Breast epithelium (tissue), 4 donors: ENCODE data around the gene GNG8. TPM values are rescaled to one million over a fixed set of nuclear protein-coding genes. Genes with fewer than 3 reads are reported as not detected.
A peak's percentile ranks its signal among the peaks of the same experiment; 100 is the strongest.

Experiments used
- DNase-seq, 2 donors: peaks; one replicate each; pipeline ENCODE4 v3.0.0-alpha.2; 2019; ENCODE audit warnings: low spot score in 2 of 2
- H3K27ac ChIP-seq, 2 donors: fragments of 200-600 bp; sonication (generic) in 1 of 2; one replicate each; pipeline ENCODE4 v1.5.1; 2016 to 2019; ENCODE audit warnings: mild to moderate bottlenecking in 1 of 2
- H3K27me3 ChIP-seq, 2 donors: fragments of 200-600 bp; sonication (generic) in 1 of 2; one replicate each; pipeline versions ENCODE4 v1.5.1 to v1.6.0; 2017 to 2019; ENCODE audit warnings: control low read depth in 1 of 2, mild to moderate bottlenecking in 1 of 2
- H3K36me3 ChIP-seq: fragments of 200-600 bp; one replicate; pipeline ENCODE4 v1.5.1; 2019
- H3K4me1 ChIP-seq, 2 donors: fragments of 200-600 bp; sonication (generic); one replicate each; pipeline ENCODE4 v1.5.1; 2016 to 2019; ENCODE audit warnings: control low read depth in 1 of 2
- H3K4me3 ChIP-seq, 3 donors: fragments of 200-600 bp; sonication (generic); 1 replicate in 2 of 3; 2 replicates in 1 of 3; pipeline ENCODE4 v1.5.1; 2016 to 2019; ENCODE audit warnings: mild to moderate bottlenecking in 3 of 3, moderate library complexity in 2 of 3
- H3K9me3 ChIP-seq, 2 donors: fragments of 200-600 bp; sonication (generic) in 1 of 2; one replicate each; pipeline ENCODE4 v1.5.1; 2016 to 2019; ENCODE audit warnings: control low read depth in 1 of 2
- CTCF ChIP-seq, 3 donors: fragments of 450-650 bp; IDR thresholded peaks; one replicate each; pipeline ENCODE4 v1.5.1; 2016 to 2017; ENCODE audit warnings: antibody characterized with exemption in 3 of 3, mild to moderate bottlenecking in 3 of 3, moderate library complexity in 3 of 3
- POLR2A ChIP-seq: fragments of 450-650 bp; IDR thresholded peaks from one replicate; pipeline ENCODE4 v1.6.1; 2016; ENCODE audit warnings: antibody characterized with exemption, mild to moderate bottlenecking, moderate library complexity
- POLR2AphosphoS5 ChIP-seq, 3 donors: sonication (generic); formaldehyde crosslinking; IDR thresholded peaks; one replicate each; pipeline ENCODE4 v1.6.1; 2017; ENCODE audit warnings: antibody characterized with exemption in 3 of 3
- intact Hi-C: fragments of 100-400 bp; cut with DNase I; formaldehyde crosslinking; loops from one replicate; pipeline ENCODE4 v1.15.1; 2023; ENCODE audit warnings: low total_unique reads
- total RNA-seq, 3 donors: library from RNA; depleted of rRNA; stranded (reverse); fragments of >200 nt; gene quantifications; one replicate each; pipeline ENCODE4 v1.1.0, GENCODE V29; 2016

Gene GNG8
- total RNA-seq, 3 donors from 2014 or later: not detected

- intact Hi-C loops: loop anchor here (5.0 kb wide), 1 partner anchor 46 kb away; the partner anchor contains the start of gene DACT3
- no peak for TF ChIP-seq POLR2AphosphoS5 (IDR thresholded peaks at IDR 0.05)
- peak in 2 of 3 donors; percentile 31 to 35 for TF ChIP-seq CTCF (IDR thresholded peaks at IDR 0.05)
- DNase-seq: peak in 1 of 2 donors; percentile 56
- Histone ChIP-seq H3K9me3 (no peaks in the 10 kb centered on the region), H3K36me3 (no peaks in the 10 kb centered on the region), H3K4me3 (no peak overlapping the region), H3K4me1 (peaks cover 11 to 14% of the 10 kb centered on the region in 2 donors), H3K27me3 (no peaks in the 10 kb centered on the region), H3K27ac (peak overlapping the region; percentile 38 to 68)
Observed at GRCh38 chr19:46616631-46617322, 19.2 kb downstream of the GNG8 start.

GRCh38 chr19:46615966-46616365 is 20.0 kb downstream of the GNG8 start:
- Histone ChIP-seq H3K27ac (no peak overlapping the region), H3K36me3 (no peaks in the 10 kb centered on the region), H3K4me3 (no peak overlapping the region), H3K9me3 (no peaks in the 10 kb centered on the region), H3K27me3 (no peaks in the 10 kb centered on the region), H3K4me1 (peaks cover 6 to 14% of the 10 kb centered on the region in 2 donors)
- TF ChIP-seq POLR2A: no peak
- TF ChIP-seq POLR2AphosphoS5 (IDR thresholded peaks at IDR 0.05): no peak
- no peak for TF ChIP-seq CTCF (IDR thresholded peaks at IDR 0.05)
- intact Hi-C loops: loop anchor here (5.0 kb wide), 1 partner anchor 46 kb away; the partner anchor contains the start of gene DACT3
- DNase-seq: no peak

- peak; percentile 67 to 78 for DNase-seq
- intact Hi-C loops: no loop called here
- peak; percentile 88 to 91 (median 90) for TF ChIP-seq CTCF (IDR thresholded peaks at IDR 0.05)
- no peak for TF ChIP-seq POLR2A
- H3K4me3 ChIP-seq: no peak overlapping the region
- H3K36me3 ChIP-seq: no peaks in the 10 kb centered on the region
- H3K4me1 ChIP-seq: peaks cover 4 to 10% of the 10 kb centered on the region in 2 donors
- H3K27me3 ChIP-seq: no peaks in the 10 kb centered on the region
- H3K9me3 ChIP-seq: no peaks in the 10 kb centered on the region
- no peak overlapping the region for H3K27ac ChIP-seq
Observed at GRCh38 chr19:46614114-46614722, 21.8 kb downstream of the GNG8 start.

GRCh38 chr19:46613525-46613924 is 22.5 kb downstream of the GNG8 start:
- H3K27ac ChIP-seq: no peak overlapping the region
- no peaks in the 10 kb centered on the region for H3K27me3 ChIP-seq
- H3K9me3 ChIP-seq: no peaks in the 10 kb centered on the region
- TF ChIP-seq POLR2A (no peak), POLR2AphosphoS5 (IDR thresholded peaks at IDR 0.05) (no peak), CTCF (IDR thresholded peaks at IDR 0.05) (no peak)
- peaks cover 4 to 10% of the 10 kb centered on the region in 2 donors for H3K4me1 ChIP-seq
- no peak for DNase-seq
- no peak overlapping the region for H3K4me3 ChIP-seq
- no peaks in the 10 kb centered on the region for H3K36me3 ChIP-seq
- intact Hi-C loops: no loop called here

GRCh38 chr19:46611776-46612175 is 24.2 kb downstream of the GNG8 start:
- Histone ChIP-seq H3K4me1 (peaks cover 3% of the 10 kb centered on the region in 2 donors), H3K4me3 (no peak overlapping the region), H3K36me3 (no peaks in the 10 kb centered on the region), H3K9me3 (no peaks in the 10 kb centered on the region), H3K27ac (peak overlapping the region in 1 of 2 donors; percentile 12), H3K27me3 (no peaks in the 10 kb centered on the region)
- intact Hi-C loops: no loop called here
- no peak for DNase-seq
- TF ChIP-seq POLR2A: no peak
